ENCODE results near the gene PRPF31.
A peak's percentile ranks its signal among the peaks of the same experiment; 100 is the strongest.
"Not testable (repeated sequence)": the region's sequence is repeated elsewhere in the genome, so short reads cannot be mapped to it uniquely, and the experiment has no call there.

The PRPF31 gene

GRCh38 chr19:54099190-54099902 is 16.2 kb upstream of the PRPF31 start:
- TF ChIP-seq MAX (IDR thresholded peaks at IDR 0.05; ENCODE audit: low read depth, low read length) = no peak
- TF ChIP-seq MYC (IDR thresholded peaks at IDR 0.05; ENCODE audit: low read depth, low read length) = no peak
- no peak for TF ChIP-seq POLR2A (IDR thresholded peaks at IDR 0.05; ENCODE audit: extremely low read depth, insufficient read length)
- no peak for TF ChIP-seq CTCF (IDR thresholded peaks at IDR 0.05; ENCODE audit: low read depth, low read length)
- H3K4me3 ChIP-seq (ENCODE audit: low read depth, low read length) = no peak overlapping the region
- no peak for DNase-seq (ENCODE audit: low read depth)

GRCh38 chr19:54099903-54100255 is 15.7 kb upstream of the PRPF31 start:
- DNase-seq (ENCODE audit: low read depth) = not testable (repeated sequence)
- peak overlapping the region; percentile 60 for H3K4me3 ChIP-seq (ENCODE audit: low read depth, low read length)

GRCh38 chr19:54100561-54100960 is 15.0 kb upstream of the PRPF31 start, which contains the start of gene OSCAR:
Gene OSCAR (minus strand): TSS chr19:54100803. CDS start chr19:54100792, 11 bp downstream.
- H3K4me3 ChIP-seq (ENCODE audit: low read depth, low read length) = peak within 1 kb of the TSS; percentile 60
- DNase-seq (ENCODE audit: low read depth) = peak; percentile 92
- TF ChIP-seq MYC (IDR thresholded peaks at IDR 0.05; ENCODE audit: low read depth, low read length) (no peak; the same call in 1 of the 2 replicates), MAX (IDR thresholded peaks at IDR 0.05; ENCODE audit: low read depth, low read length) (no peak; the same call in 1 of the 2 replicates), CTCF (IDR thresholded peaks at IDR 0.05; ENCODE audit: low read depth, low read length) (no peak), POLR2A (IDR thresholded peaks at IDR 0.05; ENCODE audit: extremely low read depth, insufficient read length) (peak; percentile 26)

- peak; percentile 15 for TF ChIP-seq MAX (IDR thresholded peaks at IDR 0.05; ENCODE audit: low read depth, low read length)
- no peak for TF ChIP-seq CTCF (IDR thresholded peaks at IDR 0.05; ENCODE audit: low read depth, low read length)
- peak; percentile 39 for TF ChIP-seq MYC (IDR thresholded peaks at IDR 0.05; ENCODE audit: low read depth, low read length)
- peak; percentile 81 for TF ChIP-seq POLR2A (IDR thresholded peaks at IDR 0.05; ENCODE audit: extremely low read depth, insufficient read length)
- DNase-seq (ENCODE audit: low read depth) = peak; percentile 98
- H3K4me3 ChIP-seq (ENCODE audit: low read depth, low read length) = peak within 1 kb of the TSS; percentile 83
Measured at GRCh38 chr19:54102421-54103169, 13.0 kb upstream of the PRPF31 start, which contains the start of gene NDUFA3. Gene NDUFA3 (plus strand): TSS chr19:54102855. CDS start chr19:54102879, 24 bp downstream.

- no peak overlapping the region for H3K4me3 ChIP-seq (ENCODE audit: low read depth, low read length)
- TF ChIP-seq MAX (IDR thresholded peaks at IDR 0.05; ENCODE audit: low read depth, low read length) (no peak), CTCF (IDR thresholded peaks at IDR 0.05; ENCODE audit: low read depth, low read length) (no peak), POLR2A (IDR thresholded peaks at IDR 0.05; ENCODE audit: extremely low read depth, insufficient read length) (no peak), MYC (IDR thresholded peaks at IDR 0.05; ENCODE audit: low read depth, low read length) (no peak)
- no peak for DNase-seq (ENCODE audit: low read depth)
Measured at GRCh38 chr19:54104998-54105715, 10.4 kb upstream of the PRPF31 start.

GRCh38 chr19:54105796-54106195 is 9.8 kb upstream of the PRPF31 start:
- DNase-seq (ENCODE audit: low read depth) = no peak
- no peak for TF ChIP-seq POLR2A (IDR thresholded peaks at IDR 0.05; ENCODE audit: extremely low read depth, insufficient read length)
- TF ChIP-seq MYC (IDR thresholded peaks at IDR 0.05; ENCODE audit: low read depth, low read length) = no peak
- no peak for TF ChIP-seq MAX (IDR thresholded peaks at IDR 0.05; ENCODE audit: low read depth, low read length)
- no peak for TF ChIP-seq CTCF (IDR thresholded peaks at IDR 0.05; ENCODE audit: low read depth, low read length)
- no peak overlapping the region for H3K4me3 ChIP-seq (ENCODE audit: low read depth, low read length)

Measured in NB4 (cell line).